Endothelial cell of umbilical vein (primary cell): ENCODE data around the gene FAM222B.
A peak's percentile ranks its signal among the peaks of the same experiment; 100 is the strongest.

Experiments used
- EZH2 ChIP-seq: IDR thresholded peaks from 2 replicates; pipeline ENCODE4 v1.6.1; 2012; ENCODE audit warnings: borderline replicate concordance, low read depth, mild to moderate bottlenecking, moderate library complexity, low read length, inconsistent platforms; ENCODE audit not compliant: severe bottlenecking
- FOS ChIP-seq: IDR thresholded peaks from 2 replicates; pipeline ENCODE4 v1.6.1; 2011; ENCODE audit warnings: mild to moderate bottlenecking, low read length, moderate library complexity, borderline replicate concordance; ENCODE audit not compliant: insufficient read depth
- JUN ChIP-seq: IDR thresholded peaks from 2 replicates; pipeline ENCODE4 v1.6.1; 2011; ENCODE audit warnings: borderline replicate concordance, low read depth; ENCODE audit not compliant: insufficient read length, insufficient read depth
- MYC ChIP-seq: IDR thresholded peaks from one replicate; pipeline ENCODE4 v1.6.1; 2011; ENCODE audit warnings: mild to moderate bottlenecking, low read depth, low read length
- POLR2A ChIP-seq: IDR thresholded peaks from 2 replicates; pipeline ENCODE4 v1.6.1; 2012; ENCODE audit warnings: low read depth, mild to moderate bottlenecking, control low read depth, low read length
- POLR2AphosphoS5 ChIP-seq: IDR thresholded peaks from 2 replicates; pipeline ENCODE4 v1.6.1; 2012; ENCODE audit warnings: low read depth, mild to moderate bottlenecking, control low read depth, low read length, moderate library complexity; ENCODE audit not compliant: insufficient read depth
- TF ChIP-seq, protein P1 (sequence below), 2 donors: IDR thresholded peaks; 1 replicate in 1 of 2; 2 replicates in 1 of 2; pipeline ENCODE4 v1.5.1; 2011; ENCODE audit warnings: low read length in 2 of 2, mild to moderate bottlenecking in 2 of 2, moderate library complexity in 2 of 2, control low read depth in 1 of 2, inconsistent platforms in 1 of 2, low read depth in 1 of 2; ENCODE audit not compliant: insufficient read depth in 1 of 2; ENCODE audit errors: extremely low read depth in 1 of 2
- TF ChIP-seq, protein P2 (sequence below): IDR thresholded peaks from 2 replicates; pipeline ENCODE4 v1.6.1; 2011; ENCODE audit not compliant: insufficient read depth, insufficient read length

DNA sequence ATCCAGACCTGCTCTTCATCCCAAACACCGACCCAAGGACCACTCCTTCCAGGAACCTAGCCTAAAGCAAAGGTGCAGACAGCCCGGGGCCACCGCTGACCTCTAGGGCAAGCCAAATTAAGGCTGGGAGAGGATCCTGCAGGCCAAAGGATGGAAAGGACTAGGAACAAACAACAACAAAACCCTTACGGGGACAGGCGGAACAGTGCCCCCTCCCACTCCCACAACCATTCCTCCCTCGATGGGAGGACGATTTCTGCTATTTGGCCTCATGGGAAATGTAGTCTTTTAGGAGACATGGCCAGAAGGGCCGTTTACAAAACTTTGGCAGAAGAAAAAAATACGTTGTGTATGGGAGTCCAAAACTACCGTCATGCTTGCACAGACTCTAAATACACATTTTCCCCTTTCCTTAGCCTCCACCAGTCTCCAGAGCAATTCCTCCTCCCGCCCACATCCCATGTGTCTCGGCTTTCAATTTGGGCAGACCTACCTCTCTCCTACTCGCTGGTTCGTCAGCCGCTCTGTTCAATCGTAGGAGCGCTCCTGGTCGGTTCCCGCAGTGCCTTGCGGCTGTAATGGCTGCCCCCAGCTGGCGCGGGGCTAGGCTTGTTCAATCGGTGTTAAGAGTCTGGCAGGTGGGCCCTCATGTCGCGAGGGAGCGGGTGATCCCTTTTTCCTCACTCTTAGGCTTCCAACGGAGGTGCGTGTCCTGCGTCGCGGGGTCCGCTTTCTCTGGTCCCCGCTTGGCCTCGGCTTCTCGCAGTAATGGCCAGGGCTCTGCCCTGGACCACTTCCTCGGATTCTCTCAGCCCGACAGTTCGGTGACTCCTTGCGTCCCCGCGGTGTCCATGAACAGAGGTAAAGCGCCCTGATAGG lies 12.1 kb upstream of the FAM222B start, which contains the start of gene ERAL1:
- TF ChIP-seq, protein P1, sequence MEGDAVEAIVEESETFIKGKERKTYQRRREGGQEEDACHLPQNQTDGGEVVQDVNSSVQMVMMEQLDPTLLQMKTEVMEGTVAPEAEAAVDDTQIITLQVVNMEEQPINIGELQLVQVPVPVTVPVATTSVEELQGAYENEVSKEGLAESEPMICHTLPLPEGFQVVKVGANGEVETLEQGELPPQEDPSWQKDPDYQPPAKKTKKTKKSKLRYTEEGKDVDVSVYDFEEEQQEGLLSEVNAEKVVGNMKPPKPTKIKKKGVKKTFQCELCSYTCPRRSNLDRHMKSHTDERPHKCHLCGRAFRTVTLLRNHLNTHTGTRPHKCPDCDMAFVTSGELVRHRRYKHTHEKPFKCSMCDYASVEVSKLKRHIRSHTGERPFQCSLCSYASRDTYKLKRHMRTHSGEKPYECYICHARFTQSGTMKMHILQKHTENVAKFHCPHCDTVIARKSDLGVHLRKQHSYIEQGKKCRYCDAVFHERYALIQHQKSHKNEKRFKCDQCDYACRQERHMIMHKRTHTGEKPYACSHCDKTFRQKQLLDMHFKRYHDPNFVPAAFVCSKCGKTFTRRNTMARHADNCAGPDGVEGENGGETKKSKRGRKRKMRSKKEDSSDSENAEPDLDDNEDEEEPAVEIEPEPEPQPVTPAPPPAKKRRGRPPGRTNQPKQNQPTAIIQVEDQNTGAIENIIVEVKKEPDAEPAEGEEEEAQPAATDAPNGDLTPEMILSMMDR (IDR thresholded peaks at IDR 0.05; ENCODE audit: extremely low read depth in 1 of 2, insufficient read depth in 1 of 2, low read depth in 1 of 2, low read length in 2 of 2), result no peak
- TF ChIP-seq, protein P2, sequence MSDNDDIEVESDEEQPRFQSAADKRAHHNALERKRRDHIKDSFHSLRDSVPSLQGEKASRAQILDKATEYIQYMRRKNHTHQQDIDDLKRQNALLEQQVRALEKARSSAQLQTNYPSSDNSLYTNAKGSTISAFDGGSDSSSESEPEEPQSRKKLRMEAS, result peak; percentile 31
- TF ChIP-seq POLR2A, result peak; percentile 94
- no peak for TF ChIP-seq EZH2
- TF ChIP-seq POLR2AphosphoS5, result peak; percentile 92
- no peak for TF ChIP-seq FOS
- no peak for TF ChIP-seq JUN
- TF ChIP-seq MYC, result no peak
